ENCODE data around the gene STK4. TPM values are rescaled to one million over a fixed set of nuclear protein-coding genes. Genes with fewer than 3 reads are reported as not detected.

The STK4 gene
- total and polyA plus RNA-seq, 2 donors (not counting 3 experiments of a cell fraction or from before 2014, with no cell fraction given): 9.1 to 29.6 TPM

DNA sequence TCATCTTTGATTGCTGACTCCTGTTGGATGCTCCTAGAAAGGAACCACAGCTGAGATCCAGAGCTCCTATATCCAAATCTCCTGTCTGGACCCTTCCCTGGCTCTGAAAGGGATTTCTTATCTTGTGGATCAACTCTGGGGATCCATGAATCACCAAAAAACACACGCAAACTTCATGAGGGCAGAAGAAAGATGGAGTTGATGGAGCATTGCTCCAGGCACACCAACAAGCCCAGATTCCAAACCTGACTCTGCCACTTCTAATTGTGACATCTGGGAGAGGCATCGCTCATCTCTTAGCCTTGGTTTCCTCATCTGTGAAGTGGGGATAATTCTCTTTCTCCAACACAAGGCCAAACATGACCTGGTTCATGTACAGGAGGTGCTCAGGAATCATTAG lies 127.9 kb downstream of the STK4 start:
- H2AFZ ChIP-seq (ENCODE audit: low read depth, low read length): no peak overlapping the region
- POLR2A ChIA-PET: no interaction called here
- dilution Hi-C loops (cut with MboI; ENCODE audit: extremely low pct_ligation_motif_present, low sequenced_read_pairs): no loop called here

More for the DNA sequence above, 127.9 kb downstream of the STK4 start:
- TF ChIP-seq POLR2A (IDR thresholded peaks at IDR 0.05; ENCODE audit: low read depth, low read length): no peak
- no peak for TF ChIP-seq FOS (IDR thresholded peaks at IDR 0.05; ENCODE audit: borderline replicate concordance, insufficient read depth, low read length)
- TF ChIP-seq, protein P1, sequence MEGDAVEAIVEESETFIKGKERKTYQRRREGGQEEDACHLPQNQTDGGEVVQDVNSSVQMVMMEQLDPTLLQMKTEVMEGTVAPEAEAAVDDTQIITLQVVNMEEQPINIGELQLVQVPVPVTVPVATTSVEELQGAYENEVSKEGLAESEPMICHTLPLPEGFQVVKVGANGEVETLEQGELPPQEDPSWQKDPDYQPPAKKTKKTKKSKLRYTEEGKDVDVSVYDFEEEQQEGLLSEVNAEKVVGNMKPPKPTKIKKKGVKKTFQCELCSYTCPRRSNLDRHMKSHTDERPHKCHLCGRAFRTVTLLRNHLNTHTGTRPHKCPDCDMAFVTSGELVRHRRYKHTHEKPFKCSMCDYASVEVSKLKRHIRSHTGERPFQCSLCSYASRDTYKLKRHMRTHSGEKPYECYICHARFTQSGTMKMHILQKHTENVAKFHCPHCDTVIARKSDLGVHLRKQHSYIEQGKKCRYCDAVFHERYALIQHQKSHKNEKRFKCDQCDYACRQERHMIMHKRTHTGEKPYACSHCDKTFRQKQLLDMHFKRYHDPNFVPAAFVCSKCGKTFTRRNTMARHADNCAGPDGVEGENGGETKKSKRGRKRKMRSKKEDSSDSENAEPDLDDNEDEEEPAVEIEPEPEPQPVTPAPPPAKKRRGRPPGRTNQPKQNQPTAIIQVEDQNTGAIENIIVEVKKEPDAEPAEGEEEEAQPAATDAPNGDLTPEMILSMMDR (IDR thresholded peaks at IDR 0.05; ENCODE audit: extremely low read depth in 1 of 2, insufficient read depth in 1 of 2, low read depth in 1 of 2, low read length in 2 of 2): no peak
- TF ChIP-seq POLR2AphosphoS5 (IDR thresholded peaks at IDR 0.05; ENCODE audit: insufficient read depth, low read depth, low read length): no peak
- TF ChIP-seq MYC (IDR thresholded peaks at IDR 0.05; ENCODE audit: low read depth, low read length): no peak
- TF ChIP-seq MAX (IDR thresholded peaks at IDR 0.05; ENCODE audit: insufficient read depth, insufficient read length): no peak
- TF ChIP-seq EZH2 (IDR thresholded peaks at IDR 0.05; ENCODE audit: borderline replicate concordance, low read depth, low read length, severe bottlenecking): no peak
- TF ChIP-seq JUN (IDR thresholded peaks at IDR 0.05; ENCODE audit: borderline replicate concordance, insufficient read depth, insufficient read length, low read depth): no peak
- TF ChIP-seq GATA2 (IDR thresholded peaks at IDR 0.05; ENCODE audit: insufficient read depth, insufficient read length, low read depth, low read length): no peak
- intact Hi-C loops (cut with micrococcal nuclease): no loop called here
- H4K20me1 ChIP-seq (replicated peaks; ENCODE audit: control insufficient read depth, extremely low read depth, insufficient read depth, low read length): no peaks in the 10 kb centered on the region
- H3K9me1 ChIP-seq (replicated peaks; ENCODE audit: control insufficient read depth, extremely low read depth, insufficient read depth, low read length): no peaks in the 10 kb centered on the region
- H3K4me2 ChIP-seq (ENCODE audit: insufficient read depth, low read length): no peak overlapping the region
- CTCF ChIA-PET: interaction anchor here (1.4 to 12.2 kb wide), 5 partner anchors 9 to 81 kb away, joined by 4 to 411 read pairs (median 106); no protein-coding TSS in a partner anchor
- H3K9me3 ChIP-seq (replicated peaks; ENCODE audit: control insufficient read depth, insufficient read depth, low read length): no peaks in the 10 kb centered on the region
- no peaks in the 10 kb centered on the region for H3K79me2 ChIP-seq (ENCODE audit: control insufficient read depth, insufficient read depth, low read length)
- H3K4me1 ChIP-seq (ENCODE audit: control insufficient read depth, extremely low read depth, insufficient read depth, low read length): no peaks in the 10 kb centered on the region
- no peak overlapping the region for H3K9ac ChIP-seq (replicated peaks; ENCODE audit: extremely low read depth, insufficient read depth, low read length)
- DNase-seq (ENCODE audit: low read depth, low spot score) (no peak), FAIRE-seq (no peak)
- no peak overlapping the region for H3K27ac ChIP-seq (ENCODE audit: insufficient read depth, low read depth, low read length)
- BruUV-seq (replicated peaks): no TSS peak
- H3K36me3 ChIP-seq (ENCODE audit: control insufficient read depth in 2 of 2, extremely low read depth in 1 of 2, insufficient read depth in 2 of 2, low read length in 2 of 2): no peaks in the 10 kb centered on the region
- peaks cover 18 to 20% of the 10 kb centered on the region in 2 experiments for H3K27me3 ChIP-seq (ENCODE audit: control insufficient read depth in 2 of 2, insufficient read depth in 2 of 2, low read length in 2 of 2)
- no peak overlapping the region for H3K4me3 ChIP-seq (replicated peaks in 1 of 3; ENCODE audit: insufficient read depth in 1 of 3, low read depth in 1 of 3, low read length in 3 of 3)

Measured in endothelial cell of umbilical vein (primary cell).